Cardiac septum (tissue), 1 donor: ENCODE results near the gene SYNPR. TPM values are rescaled to one million over a fixed set of nuclear protein-coding genes. Genes with fewer than 3 reads are reported as not detected.
"Not testable (repeated sequence)": the region's sequence is repeated elsewhere in the genome, so short reads cannot be mapped to it uniquely, and the experiment has no call there.

Source experiments
- DNase-seq: peaks from one replicate; pipeline ENCODE4 v3.0.0-alpha.2; 2020; ENCODE audit warnings: low spot score
- intact Hi-C: fragments of 100-400 bp; cut with DNase I; formaldehyde crosslinking; loops from one replicate; pipeline ENCODE4 v1.14.0; 2022
- total RNA-seq: library from RNA; stranded (reverse); fragmentation: NEBNext Ultra II Directional; extraction: Animal tissue kit (Norgen Biotek cat#: 25700); gene quantifications from one replicate; pipeline ENCODE4 v1.2.1, GENCODE V29; 2021
- donor health status: DM: no; HTN: no; CAD: no.

The SYNPR gene
- total RNA-seq, 1 donor from 2014 or later, result 0.46 TPM

GRCh38 chr3:63584681-63585080 lies 306.6 kb downstream of the SYNPR start:
- intact Hi-C loops, result no loop called here

DNA sequence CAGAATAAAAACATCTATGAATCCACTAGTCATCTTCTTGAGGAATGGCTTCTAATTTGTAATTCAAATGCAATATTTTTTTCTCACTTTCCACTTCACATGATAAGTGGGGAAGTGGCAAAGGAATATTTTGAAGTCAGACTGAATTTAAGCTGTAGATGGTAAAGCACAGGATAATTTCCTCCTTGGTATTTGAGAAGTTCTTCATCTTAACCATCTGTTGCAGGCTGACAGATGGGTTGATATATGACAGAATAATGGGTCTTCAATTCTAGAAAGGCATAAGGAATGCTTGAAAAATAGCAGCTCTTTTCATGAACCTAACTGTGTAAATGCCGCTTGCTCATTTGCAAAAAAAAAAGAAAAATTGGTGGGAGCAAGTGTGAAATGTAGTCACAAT lies 307.8 kb downstream of the SYNPR start:
- DNase-seq, result no peak
- intact Hi-C loops, result no loop called here

More at GRCh38 chr3:63584681-63585080, 306.6 kb downstream of the SYNPR start:
- no peak for DNase-seq

GRCh38 chr3:63588895-63589294 lies 310.8 kb downstream of the SYNPR start:
- intact Hi-C loops, result no loop called here
- no peak for DNase-seq

DNA sequence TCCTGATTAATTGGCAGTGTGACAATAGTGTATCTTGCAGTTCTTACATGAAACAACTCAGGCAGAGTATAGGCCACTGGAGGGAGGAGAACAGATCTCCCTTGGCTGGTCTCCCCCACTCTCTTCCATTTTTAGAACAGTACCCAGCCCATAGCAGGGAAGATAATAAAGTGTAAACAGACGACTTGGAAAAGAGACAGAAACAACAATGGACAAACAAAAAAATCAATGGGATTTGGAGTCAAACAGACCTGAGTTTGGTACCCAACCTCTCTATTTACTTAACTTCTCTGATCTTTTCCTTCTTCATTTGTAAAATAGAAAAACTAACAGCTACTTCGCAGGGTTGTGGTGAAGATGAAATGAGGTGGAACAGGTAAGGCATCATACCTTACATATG lies 315.7 kb downstream of the SYNPR start:
- no peak for DNase-seq
- intact Hi-C loops, result no loop called here

DNA sequence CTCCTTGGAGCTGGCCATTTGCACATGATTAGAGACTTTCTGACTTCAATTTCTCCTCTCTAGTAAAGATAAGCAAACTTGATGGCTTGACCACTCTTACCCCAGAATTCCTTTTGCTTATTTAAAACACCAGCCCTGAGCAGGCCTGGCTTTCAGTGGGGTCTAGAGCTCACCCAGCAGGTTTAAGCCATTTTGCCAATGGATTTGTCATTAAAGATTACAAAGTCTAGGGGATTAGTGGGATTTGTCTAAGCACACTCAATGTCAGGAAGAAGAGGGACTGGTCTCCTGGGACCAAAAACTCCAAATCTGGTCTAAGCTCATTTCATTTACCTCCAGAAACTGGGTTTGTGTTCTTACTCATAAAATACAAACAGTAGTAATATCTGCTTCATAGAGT lies 317.1 kb downstream of the SYNPR start:
- intact Hi-C loops, result no loop called here
- DNase-seq, result no peak

GRCh38 chr3:63597019-63597418 lies 318.9 kb downstream of the SYNPR start:
- intact Hi-C loops, result no loop called here
- DNase-seq, result no peak

DNA sequence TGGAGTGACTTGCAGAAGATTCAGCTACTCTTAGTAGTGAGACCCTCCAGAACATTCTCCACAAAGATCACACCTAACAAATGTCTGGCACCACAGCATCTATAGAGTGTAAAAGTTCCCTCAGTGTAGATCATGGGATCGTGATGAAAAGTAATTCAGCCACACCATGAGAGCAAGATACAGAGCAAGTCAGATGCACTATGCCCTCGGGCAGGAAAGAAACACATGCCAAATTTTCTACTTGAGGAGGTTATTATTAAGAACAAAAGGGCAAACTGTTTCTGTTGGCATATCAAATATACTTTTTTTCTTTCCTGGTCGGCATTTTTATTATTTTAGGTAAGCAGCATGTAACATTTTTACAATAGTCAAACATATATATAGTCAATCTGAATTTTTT lies 329.6 kb downstream of the SYNPR start:
- no peak for DNase-seq
- intact Hi-C loops, result no loop called here

DNA sequence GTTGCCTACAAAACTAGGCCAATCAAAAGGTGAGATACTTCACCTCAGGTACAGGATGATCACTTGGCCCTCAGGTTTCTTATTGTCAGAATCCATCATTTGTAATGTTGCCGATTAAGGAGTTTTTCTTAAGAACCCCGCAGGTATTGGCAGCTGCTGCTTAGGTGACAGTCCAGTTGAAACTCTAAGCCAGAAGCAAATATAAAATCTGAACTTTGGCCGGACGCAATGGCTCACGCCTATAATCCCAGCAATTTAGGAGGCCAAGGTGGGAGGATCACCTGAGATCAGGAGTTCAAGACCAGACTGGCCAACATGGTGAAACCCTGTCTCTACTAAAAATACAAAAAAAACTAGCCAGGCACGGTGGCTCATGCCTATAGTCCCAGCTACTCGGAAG lies 331.3 kb downstream of the SYNPR start:
- DNase-seq, result no peak
- intact Hi-C loops, result no loop called here

DNA sequence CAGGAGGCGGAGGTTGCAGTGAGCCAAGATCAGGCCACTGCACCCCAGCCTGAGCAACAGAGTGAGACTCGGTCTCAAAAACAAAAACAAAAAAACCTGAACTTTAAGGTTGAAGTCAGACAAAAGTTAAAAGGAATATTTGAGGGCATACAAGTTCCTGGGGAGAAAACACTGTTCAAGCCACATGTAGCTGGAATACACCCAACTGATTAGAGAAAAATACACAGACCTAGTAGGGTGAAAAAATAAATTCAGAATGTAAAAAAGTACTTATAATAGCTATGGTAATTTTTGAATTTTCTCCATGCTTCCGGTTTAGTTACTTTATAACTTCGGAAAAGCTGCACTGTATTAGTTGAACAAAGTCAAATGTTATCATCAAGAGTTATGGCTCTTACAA lies 331.7 kb downstream of the SYNPR start:
- intact Hi-C loops, result no loop called here
- no peak for DNase-seq

GRCh38 chr3:63611382-63611781 lies 333.3 kb downstream of the SYNPR start:
- intact Hi-C loops, result no loop called here
- no peak for DNase-seq

DNA sequence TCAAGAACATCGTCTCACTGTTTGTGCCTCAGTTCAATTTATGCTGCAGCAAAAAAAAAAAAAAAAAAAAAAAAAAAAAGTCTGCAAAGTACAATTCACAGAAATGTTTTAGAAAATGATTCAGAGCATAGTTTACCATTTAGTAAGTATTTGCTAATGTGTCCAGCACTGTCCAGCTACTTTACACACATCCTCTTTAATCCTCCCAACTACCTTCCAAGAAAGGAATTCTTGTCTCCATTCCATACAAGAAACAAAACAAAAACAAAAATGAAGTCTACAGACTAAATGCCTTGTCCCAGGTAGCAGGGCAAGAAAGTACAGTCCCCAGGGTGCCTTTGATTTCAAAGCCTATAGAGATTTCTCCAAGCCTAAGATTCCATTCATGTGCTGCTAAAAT lies 335.5 kb downstream of the SYNPR start:
- DNase-seq, result no peak
- intact Hi-C loops, result no loop called here

- intact Hi-C loops, result no loop called here
- no peak for DNase-seq
Observed at GRCh38 chr3:63617391-63617790, 339.3 kb downstream of the SYNPR start.

DNA sequence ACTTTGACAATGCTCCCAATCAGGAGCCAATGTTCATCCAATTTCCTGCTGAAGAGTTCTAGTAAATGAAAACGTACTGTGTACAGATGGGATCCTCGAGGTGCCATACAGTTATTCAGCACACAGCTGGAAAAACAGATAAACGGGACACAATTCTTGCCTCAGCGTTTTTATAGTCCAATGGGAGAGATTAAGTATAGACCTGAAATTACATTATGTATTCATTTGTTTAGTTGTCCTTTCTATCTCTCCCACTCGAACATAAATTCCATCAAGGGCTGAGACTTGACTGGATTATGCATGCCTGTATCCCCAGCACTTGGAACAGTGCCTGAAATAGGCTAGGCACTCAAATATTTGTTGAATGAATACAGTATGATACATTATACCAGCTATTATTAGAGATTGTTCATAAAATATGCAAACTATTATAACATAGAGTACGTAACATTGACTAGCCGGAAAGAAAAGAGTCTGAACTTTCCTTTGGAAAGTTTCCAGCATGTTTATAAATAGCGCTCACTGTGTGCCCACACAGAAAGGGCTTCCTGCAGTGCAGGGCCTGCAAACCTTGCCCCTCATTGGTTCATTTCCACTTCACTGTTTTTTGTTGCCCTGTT lies 346.9 kb downstream of the SYNPR start:
- intact Hi-C loops, result no loop called here
- DNase-seq, result no peak

DNA sequence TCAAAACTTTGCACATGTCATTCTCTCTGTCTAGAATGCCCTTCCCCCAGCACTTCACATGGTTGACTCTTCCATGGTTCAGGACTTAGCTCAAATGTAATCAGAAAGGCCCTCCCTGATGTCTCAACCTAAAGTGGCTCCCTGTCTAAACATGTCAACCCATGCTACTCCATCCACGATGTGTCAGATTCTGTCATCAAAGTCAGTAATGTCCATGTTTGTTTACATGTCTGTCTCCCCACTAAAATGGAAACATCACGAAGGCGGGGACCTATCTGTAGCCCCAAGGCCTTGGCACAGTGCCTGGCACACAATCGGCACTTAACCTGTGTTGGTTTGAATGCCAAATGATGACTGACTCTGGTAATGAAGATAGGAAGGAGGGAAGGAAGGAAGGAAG lies 353.6 kb downstream of the SYNPR start:
- intact Hi-C loops, result no loop called here

DNA sequence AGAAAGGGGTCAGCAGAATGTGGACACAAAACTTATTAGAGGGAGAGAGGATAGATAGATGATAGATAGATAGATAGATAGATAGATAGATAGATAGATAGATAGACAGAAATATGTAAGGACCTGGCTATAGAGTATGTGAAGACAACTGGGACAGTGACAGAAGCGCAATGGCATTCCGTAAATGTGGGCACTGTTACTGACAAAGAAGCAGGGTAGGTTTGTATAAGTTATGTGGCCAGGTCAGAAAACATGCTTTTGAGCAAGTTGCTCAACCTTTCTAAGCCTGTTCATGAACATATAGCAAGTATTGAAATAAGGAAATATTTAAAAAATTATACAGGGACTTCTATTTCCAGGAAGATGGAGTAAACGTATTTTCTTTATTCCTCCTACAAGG lies 357.1 kb downstream of the SYNPR start:
- intact Hi-C loops, result no loop called here
- DNase-seq, result no peak

More for the DNA sequence above, 353.6 kb downstream of the SYNPR start:
- no peak for DNase-seq

DNA sequence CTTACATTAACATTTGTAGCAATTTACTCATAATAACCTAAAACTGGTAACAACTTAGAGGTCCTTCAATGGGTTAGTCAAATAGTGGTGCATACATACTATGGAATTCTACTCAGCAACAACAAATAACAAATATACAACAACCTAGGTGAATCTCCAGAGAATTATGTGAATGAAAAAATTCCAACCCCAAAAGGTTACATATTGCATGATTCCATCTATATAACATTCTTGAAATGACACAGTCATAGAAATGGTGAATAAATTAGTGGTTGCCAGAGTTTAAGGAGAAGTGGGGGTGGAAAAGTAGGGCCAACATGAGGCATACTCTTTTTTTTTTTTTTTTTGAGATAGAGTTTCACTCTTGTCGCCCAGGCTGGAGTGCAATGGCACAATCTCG lies 361.7 kb downstream of the SYNPR start:
- DNase-seq, result no peak
- intact Hi-C loops, result no loop called here

DNA sequence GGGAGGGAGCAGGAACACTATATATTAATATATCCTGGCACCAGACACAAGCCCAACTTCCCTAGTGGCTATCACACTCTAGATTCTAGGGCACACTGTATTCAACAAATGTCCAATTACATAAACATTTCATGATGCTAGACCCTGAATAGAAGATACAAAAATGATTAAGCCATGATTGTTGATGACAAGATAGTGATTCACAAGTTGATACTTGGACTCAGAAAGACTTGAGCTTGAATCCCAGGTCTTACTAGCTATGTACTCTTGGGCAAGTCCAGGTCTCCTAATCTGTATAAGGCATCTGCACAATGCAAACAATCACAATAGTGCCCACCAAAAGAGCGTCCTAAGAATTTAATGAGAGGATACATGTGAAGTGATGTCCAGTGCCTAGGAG lies 364.4 kb downstream of the SYNPR start:
- DNase-seq, result no peak
- intact Hi-C loops, result no loop called here

DNA sequence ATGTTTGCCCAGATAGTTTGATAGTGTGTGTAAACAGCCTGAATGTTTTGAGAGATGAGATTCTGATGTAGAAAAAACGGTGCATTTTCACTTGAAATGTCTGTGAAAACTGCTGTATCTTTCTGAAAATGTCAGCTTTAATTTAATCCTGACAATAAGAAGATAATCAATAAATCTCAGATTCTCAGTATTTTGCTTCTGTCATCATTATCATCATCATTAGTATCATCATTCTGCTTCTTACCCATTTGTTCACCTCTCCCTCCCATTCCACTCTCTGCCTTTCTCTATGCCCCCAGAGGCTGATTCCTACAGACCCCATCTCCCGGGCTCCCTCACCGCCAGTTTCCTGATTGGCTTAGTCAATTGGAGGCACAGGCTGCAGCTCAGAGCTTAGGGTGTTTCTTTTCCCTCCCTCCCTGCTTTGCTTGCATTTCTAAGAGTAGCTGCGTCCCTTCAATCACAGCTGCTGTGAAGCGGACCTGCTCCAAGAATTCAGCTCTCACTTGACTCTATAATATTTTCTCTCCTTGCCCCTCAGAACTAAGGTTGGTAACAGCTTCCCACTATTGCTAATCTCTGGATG lies 366.2 kb downstream of the SYNPR start:
- intact Hi-C loops, result no loop called here
- DNase-seq, result no peak

DNA sequence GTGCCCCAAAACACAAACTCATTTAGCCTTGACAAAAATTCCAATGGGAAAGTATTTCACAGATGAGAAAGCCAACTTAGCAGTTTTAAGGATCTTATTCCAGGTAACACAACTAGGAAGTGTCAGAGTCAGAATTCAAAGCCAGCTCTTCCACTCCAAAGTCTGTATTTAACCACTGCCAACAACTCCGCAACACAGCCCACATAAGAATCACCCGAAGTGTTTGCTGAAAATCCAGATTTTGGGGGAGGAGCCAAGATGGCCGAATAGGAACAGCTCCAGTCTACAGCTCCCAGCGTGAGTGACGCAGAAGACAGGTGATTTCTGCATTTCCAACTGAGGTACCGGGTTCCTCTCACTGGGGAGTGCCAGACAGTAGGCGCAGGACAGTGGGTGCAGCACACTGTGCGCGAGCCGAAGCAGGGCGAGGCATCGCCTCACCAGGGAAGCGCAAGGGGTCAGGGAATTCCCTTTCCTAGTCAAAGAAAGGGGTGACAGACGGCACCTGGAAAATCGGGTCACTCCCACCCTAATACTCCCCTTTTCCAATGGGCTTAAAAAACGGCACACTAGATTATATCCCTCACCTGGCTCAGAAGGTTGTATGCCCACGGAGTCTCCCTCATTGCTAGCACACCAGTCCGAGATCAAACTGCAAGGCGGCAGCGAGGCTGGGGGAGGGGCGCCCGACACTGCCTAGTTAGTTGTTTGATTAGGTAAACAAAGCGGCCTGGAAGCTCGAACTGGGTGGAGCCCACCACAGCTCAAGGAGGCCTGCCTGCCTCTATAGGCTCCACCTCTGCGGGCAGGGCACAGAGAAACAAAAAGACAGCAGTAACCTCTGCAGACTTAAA lies 367.0 kb downstream of the SYNPR start:
- intact Hi-C loops, DNase-seq: not testable (repeated sequence)

GRCh38 chr3:63652066-63652725 lies 374.1 kb downstream of the SYNPR start, which contains the start of gene SNTN:
Gene SNTN (plus strand): TSS chr3:63652675. CDS start chr3:63652688, 13 bp downstream.
- DNase-seq, result no peak
- intact Hi-C loops, result no loop called here
